ENCODE results near the gene SP4.

SP4 gene

DNA sequence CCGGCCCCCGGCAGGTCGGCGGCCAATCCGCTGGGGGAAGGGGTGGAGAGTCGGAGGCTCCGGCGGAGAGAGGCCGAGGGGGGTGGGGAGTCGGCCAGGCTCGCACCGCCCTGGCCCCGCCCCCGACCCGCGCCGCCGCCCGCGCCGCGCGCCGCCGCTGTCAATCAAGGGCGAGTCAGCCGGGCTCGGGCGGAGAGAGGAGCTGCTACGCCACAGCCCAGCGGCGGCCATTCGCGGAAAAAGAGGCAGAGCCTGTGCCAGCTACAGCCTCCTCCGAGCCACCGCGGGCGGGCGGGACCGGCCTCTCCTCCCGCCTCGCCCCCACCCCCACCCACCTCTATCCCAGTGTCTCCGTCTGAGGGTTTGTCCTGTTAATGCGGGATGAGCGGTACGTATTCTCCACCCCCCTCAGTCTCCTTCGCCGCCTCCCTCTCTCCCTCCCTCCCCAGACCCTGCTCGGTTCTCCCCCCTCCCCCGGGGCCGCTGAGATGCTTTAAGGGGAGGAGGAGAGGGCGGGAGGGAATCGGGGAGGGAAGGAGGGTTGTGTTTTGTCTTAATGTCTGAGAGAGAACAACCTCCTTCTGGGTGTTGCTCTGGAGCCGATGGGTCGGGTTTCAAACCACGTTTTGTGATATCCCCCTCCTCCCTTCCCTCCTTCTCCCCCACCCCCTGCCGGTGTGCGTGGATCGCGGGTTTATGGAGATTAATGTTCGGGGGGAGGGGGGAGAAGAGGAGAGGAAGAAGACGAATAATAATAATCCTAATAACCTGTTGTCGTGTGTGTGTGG lies at the start of gene SP4:
SP4 (plus strand) TSS at position 213 of the 788 bp plus-strand sequence; CDS start at position 382, 169 bp downstream.
- DNase-seq (ENCODE audit: low read depth in 3 of 3) = peak; percentile 84 to 94 (median 91)

DNA sequence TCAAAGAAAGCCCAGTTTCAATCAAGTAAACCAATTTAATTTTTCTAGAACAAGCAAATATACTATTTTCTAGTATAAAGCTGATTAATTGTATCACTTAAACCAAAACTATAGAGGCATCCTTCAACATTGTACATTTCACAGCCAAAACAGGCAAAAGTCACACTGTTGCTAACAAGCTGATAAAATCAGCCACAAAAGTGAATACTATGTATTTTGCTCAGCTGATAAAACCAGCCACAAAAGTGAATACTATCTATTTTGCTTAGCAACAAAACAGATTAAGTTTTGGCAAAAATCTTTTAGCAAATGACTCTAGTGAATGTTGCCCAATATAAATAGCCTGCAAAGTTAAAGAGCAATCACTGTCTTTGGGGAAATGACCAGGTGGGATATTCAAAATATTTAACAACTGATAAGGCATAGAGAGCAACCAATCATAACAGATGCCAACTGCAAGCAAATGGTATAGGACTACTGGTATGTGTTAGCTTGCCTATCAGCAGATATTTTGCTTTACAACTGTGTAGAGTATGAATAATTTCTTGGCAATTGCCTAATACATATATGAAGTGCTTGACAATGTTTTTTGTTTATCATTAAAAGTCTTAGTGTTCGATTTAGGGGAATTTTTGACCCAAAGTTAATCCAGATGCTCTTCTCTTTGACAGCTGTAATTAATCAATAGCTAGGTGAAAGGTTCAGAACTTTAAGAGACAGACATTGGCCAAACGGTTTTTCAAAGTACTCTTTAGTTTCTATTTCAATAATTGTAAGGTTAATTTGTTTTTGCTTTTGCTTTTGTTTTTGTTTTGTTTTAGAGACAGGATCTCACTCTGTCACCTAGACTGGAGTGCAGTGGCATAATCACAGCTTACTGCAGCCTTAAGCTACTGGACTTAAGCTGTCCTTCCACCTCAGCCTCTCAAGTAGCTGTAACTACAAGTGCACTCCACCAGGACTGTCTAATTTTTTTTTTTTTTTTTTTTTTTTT lies 44.4 kb upstream of the SP4 start:
- DNase-seq (ENCODE audit: low read depth in 3 of 3) = no peak

DNA sequence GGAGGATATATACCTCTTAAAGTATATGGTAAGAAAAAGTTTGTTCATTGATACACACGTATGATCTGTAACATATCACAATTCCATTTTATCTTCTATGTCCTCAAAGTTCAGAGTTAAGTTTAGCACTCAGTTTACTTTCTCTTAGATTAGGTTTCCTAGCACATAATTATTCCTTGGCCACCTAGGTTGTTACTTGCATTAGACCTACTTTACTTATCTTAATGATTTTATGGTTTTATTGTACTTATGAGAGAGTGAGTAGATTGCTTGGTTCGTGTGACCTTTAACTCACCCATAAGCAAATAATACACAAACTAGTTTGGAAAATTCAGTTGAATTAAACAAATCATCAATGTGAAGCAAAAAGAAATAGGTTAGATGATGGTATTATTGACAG lies 33.9 kb upstream of the SP4 start:
- no peak for DNase-seq (ENCODE audit: low read depth in 3 of 3)

DNA sequence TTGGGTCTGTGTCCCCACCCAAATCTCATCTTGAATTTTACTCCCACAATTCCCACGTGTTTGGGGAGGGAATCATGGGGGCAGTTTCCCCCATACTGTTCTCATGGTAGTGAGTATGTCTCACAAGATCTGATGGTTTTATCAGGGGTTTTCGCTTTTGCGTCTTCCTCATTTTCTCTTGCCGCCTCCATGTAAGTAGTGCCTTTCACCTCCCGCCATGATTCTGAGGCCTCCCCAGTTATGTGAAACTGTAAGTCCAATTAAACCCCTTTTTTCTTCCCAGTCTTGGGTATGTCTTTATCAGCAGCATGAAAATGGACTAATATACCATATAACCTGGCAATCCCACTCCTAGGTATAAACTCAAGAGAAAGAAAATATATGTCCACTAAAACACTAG lies 25.9 kb upstream of the SP4 start:
- no peak for DNase-seq (ENCODE audit: low read depth in 3 of 3)

DNA sequence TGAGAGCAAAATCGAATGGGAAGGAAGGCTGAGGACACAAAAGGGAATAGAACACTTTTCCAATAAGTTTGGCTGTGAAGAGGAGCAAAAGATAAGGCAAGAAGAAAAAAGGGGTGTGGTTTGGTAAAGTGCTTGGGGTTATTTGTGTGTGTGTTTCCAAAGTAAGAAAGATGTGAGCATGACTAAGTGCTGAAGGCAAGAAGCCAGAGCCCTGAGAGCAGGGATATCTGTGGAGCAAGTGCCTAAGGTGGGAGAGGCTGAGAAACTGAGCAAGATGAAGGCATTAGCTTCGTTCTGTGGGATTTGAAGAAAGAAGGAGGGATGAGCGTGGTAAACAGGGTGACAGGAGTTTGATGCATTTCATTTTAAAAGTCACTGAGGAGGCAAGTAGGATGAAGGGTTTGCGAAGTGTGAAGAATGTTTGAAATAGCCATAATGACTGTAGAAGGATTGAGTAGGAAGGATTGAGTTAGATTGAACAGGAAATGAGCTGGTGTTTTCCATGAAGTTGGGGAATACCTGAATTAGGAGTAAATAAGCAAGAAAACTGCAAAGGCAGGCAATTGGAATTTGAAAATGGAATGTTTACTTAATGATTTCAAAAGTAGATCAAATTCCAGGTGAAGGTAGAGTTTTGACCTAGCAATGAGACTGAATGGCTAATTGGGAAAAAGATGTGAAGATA lies 19.9 kb upstream of the SP4 start:
- no peak for DNase-seq (ENCODE audit: low read depth in 3 of 3)

DNA sequence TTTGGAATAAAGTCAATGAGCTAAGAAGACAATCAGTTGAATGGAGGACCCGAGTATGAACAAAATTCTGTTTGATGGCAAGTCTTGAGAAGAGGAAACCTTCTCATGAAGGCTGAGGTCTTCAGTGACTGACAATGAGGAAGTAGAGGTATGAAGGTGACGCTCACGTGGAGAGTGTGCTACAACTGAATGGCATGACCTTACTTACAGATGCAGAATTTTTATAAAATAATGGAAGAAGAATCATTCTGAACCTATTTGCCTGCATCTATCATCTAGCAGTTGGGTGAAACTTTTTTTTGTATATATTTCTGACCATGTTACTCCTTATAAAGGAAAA lies 19.4 kb upstream of the SP4 start:
- no peak for DNase-seq (ENCODE audit: low read depth in 3 of 3)

DNA sequence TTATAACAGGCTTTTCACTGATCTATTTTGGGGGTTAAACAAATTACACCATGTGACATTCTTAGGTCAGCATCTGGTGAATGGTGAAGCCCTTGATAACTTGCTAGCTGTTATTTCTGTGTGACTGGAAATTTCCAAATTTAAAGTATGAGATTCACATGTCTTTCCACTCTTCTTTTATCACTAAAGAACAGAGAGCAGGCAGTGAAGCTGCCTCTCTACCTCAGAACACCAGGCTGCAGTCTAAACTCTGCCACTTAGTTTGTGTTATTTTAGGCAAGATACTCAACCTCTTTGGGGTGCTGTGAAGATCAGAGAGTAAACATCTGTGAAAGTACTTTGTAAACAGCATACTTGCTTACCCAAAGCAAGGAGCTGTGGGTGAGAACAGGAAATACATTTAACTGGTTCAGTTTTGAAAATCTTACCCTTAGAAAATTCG lies 15.5 kb upstream of the SP4 start:
- no peak for DNase-seq (ENCODE audit: low read depth in 3 of 3)

DNA sequence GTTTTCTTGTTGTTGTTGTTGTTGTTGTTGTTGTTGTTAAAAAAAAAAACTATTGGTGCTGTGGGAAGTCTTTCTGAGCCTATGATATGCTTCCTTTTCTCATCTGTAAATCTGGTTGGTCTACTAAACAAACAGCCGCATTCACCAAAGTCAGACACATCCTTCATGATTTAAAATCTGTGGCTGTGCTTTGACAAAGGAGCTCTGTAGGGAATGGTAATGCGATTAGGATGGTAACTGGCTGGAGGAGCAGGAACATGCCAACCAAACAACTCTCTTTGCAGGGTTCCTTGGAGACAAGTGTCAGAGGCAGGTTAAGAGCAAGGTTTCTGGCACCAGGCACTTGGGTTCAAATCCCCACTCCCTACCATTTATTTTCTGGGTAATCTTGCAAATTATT lies 14.9 kb upstream of the SP4 start:
- DNase-seq (ENCODE audit: low read depth in 3 of 3) = no peak

DNA sequence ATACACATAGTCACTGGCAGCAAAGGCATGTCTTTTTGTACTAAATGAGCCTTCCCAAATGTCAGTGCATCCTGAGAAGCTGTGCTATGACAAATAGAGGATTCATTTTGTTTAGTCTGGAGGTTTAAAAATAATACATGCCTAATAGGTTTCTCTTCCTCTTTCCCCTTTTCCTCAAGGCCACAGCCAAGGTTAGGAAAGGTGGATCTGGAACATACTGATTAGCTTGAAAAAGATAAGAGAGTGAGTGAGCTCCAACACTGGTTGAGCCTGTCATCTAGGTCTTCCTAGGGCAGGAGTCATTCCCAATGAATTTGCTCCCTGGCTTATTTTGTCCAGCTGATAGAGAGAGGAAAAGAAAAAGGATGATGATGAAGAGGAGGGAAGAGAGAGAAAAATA lies 14.4 kb upstream of the SP4 start:
- no peak for DNase-seq (ENCODE audit: low read depth in 3 of 3)

DNA sequence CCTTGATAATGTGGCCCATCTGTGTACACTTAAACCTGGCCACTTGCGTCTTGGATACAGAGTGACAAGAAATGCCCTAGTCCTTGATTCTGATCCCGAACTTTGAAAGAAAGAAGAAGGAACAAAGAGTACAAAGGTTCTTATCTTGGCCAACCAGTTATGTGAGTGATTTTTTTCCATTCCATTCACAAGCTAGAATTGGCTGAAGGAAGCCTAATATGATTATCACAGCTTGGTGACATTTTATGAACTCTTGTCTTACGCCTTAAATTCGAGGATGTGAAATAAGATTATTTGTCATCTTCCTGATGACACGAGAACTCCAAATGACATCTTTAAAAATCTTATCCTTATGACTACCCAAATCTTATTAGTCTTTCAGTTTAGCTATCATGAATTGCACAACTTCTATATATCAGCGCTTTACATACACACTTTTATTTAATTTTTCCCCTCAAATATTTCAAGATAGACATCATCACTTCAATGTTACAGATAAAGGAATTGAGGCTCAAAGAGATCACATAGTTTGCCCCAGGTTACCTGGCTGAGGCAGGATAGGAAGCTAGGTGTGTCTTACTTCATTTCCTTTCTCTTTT lies 13.0 kb upstream of the SP4 start:
- no peak for DNase-seq (ENCODE audit: low read depth in 3 of 3)

DNA sequence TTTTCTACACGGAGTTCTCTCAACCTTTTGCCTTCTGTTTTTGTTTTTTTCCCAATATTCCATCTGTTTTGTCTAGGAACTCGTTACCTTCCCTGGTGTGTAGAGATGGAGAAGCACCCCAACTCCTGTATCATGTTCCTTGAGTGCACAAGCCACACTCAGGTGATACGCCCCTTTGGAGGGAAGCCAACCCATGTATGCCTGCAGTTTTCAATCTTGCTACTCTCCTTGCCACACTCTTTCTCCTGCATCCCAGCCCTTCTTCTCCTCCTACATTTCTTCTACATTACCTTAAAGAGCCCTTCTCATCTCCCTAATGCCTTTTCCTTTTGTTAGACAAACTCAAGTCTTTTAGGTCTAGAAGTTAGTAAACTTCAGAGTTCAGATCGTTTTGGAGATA lies 10.2 kb upstream of the SP4 start:
- no peak for DNase-seq (ENCODE audit: low read depth in 3 of 3)

DNA sequence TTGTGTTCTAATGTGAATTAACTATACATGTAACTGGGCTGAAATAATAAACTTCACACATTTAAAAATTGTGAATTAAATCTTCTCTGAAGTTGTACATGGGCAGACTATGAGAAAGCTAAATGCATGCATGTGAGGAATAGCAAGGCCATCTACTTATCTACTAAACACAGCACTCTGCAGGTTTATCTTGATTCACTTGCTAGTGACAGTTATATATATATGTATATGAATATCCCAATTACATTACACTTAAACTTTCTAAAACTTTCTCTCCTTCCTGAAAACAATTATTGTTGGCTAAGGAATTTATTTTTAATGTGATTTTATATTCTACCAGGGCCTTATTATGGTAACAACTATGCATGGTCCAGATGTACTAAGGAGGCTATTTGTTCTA lies 5.1 kb upstream of the SP4 start:
- DNase-seq (ENCODE audit: low read depth in 3 of 3) = no peak

DNA sequence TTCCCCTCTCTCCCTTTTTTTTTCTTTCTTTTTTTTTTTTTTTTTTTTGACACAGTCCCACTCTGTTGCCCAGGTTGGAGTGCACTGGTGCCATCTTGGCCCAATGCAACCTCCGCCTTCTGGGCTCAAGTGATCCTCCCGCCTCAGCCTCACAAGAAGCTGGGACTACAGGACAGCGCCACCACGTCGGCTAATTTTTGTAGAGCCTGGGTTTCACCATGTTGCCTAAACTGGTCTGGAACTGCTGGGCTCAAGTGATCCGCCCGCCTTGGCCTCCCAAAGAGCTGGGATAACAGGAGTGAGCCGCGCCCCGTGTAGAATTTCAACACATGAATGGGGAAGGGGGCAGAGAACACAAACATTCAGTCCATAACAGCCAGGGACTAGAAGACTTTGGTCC lies 2.6 kb upstream of the SP4 start:
- DNase-seq (ENCODE audit: low read depth in 3 of 3) = no peak

DNA sequence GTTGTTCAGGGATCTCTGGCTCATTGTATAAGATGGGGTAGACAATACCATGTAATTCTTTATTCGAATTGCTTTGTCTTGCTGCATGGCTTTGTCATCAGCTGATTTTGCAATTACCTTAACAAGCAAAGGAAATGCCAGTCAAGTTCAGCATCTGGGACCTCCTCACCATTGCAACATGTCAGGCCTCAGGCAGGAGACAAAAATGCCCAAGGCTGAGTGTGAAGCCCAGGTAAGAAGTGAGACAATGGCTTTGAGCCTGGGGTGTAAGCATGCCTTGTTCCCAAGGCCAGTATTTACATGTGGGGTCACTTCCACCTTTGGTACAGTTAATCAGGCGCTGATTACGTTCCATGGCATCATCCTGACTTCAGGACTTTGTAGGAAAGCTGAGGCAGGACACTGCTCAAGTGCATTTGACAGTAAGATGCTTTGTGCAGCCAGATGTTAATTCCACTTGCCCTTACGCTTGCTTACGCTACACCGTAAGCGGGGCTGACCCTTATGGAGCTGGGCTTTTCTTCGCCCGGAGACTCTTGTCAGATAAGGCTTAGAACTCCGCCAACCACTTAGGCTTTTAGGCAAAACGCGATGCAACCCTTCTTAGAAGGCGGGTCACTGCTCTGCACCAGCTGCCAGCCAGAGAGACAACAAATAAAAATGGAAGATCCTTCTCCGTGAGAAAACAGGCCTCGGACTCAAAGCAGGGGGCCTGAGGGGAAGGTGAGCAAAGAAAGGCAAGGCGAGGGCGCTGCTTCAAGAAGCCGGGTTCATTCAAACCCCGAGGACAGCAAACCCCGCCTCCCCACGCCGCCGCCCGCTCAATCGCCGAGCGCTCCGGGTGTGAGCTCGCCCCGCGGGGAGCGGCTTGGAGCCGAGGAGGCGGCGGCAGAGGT lies 1.3 kb upstream of the SP4 start:
- DNase-seq (ENCODE audit: low read depth in 3 of 3) = peak in 1 of 3 donors; percentile 11

DNA sequence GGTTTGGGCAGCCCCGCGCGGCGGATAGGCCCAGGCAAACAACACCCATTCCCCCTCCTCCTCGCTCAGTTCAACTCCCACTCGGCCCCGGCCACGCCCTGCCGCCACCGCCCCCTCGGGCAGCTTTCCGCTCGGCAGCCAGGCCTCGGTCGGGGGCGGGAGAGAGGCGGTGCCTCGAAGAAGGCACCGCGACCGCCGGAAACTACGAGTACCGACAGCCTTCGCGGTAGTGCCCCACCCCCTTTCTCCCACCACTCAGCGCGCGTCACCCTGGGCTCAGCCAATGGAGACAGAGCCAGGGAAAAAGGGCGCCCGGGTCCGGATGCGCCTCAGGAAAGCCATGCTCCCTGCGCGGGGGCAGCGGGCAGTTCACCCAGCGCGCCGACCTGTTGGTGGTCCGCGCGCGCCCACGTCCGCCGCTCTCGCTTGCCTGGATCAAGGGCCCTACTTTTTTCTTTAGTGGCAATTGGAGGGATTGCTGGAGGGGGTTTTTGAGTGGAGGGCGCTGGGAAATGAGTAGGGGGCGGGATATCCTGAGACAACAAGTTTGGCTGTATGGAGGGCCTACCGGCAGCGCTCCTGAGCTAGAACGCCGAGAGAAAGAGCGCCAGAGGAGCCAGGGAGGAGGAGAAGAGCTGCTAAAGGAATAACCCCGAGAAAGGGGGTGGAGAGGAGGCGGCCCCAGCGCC lies 557 bp upstream of the SP4 start:
- peak; percentile 96 to 98 (median 98) for DNase-seq (ENCODE audit: low read depth in 3 of 3)

DNA sequence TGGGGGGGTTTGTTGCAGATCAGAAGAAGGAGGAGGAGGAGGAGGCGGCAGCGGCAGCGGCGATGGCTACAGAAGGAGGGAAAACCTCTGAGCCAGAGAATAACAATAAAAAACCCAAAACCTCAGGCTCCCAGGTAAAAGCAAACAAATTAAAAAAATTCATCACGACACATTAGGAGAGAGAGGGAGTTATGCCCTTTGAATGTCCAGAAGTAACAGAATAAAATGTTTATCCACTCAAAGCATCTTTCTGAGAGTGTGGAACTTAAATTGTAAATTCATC lies 717 bp downstream of the SP4 start:
- no peak for DNase-seq (ENCODE audit: low read depth in 3 of 3)

DNA sequence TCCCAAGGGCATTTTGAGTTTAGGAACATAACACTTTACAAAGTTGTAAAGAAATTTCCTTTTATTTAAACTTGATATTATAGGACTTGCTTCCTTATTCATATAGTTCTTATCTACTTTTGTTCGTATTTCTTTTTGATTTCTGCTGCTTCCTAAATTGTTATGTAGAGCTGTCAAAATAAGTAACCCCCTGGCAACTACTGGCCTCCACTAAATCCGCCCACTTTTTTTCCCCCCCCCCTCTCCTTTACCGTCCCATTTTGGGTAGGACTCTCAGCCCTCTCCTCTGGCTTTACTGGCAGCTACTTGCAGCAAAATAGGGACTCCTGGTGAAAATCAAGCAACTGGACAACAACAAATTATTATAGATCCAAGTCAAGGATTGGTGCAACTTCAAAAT lies 1.1 kb downstream of the SP4 start:
- no peak for DNase-seq (ENCODE audit: low read depth in 3 of 3)

DNA sequence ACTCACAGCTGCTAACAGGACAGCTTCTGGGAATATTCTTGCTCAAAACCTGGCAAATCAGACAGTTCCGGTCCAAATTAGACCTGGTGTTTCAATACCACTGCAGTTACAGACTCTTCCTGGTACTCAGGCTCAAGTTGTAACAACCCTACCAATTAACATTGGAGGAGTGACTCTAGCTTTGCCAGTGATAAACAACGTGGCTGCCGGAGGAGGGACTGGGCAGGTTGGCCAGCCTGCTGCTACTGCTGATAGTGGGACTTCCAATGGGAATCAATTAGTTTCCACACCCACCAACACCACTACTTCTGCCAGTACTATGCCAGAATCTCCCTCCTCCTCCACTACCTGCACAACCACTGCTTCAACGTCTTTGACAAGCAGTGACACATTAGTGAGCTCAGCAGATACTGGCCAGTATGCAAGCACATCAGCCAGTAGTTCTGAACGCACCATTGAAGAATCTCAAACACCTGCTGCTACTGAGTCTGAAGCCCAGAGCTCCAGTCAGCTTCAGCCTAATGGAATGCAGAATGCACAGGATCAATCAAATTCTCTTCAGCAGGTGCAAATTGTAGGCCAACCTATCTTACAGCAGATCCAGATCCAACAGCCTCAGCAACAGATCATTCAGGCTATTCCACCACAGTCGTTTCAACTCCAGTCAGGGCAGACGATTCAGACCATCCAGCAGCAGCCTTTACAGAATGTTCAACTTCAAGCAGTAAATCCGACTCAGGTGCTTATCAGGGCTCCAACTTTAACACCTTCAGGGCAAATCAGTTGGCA lies 2.1 kb downstream of the SP4 start:
- DNase-seq (ENCODE audit: low read depth in 3 of 3) = no peak

DNA sequence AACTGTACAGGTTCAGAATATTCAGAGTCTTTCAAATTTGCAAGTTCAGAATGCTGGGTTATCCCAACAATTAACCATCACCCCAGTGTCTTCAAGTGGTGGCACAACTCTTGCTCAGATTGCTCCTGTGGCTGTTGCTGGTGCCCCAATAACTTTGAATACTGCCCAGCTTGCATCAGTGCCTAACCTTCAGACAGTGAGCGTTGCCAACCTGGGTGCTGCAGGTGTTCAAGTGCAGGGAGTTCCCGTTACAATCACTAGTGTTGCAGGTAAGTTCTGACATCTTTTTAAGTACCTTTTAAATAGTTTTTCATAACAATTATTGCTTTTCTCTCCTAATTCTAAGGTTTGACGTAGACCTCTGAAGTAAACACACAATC lies 2.7 kb downstream of the SP4 start:
- no peak for DNase-seq (ENCODE audit: low read depth in 3 of 3)
